GM19468 (cell line): ENCODE measurements around the gene SPTLC3.

Experiments used
- ATAC-seq: cut with Tn5 transposase; IDR thresholded peaks from one replicate; pipeline ENCODE4 v1.9.1; 2021; ENCODE audit warnings: mild to moderate bottlenecking, moderate library complexity, moderate number of reproducible peaks; ENCODE audit not compliant: unreplicated experiment; ENCODE audit errors: extremely low read depth

SPTLC3 gene

DNA sequence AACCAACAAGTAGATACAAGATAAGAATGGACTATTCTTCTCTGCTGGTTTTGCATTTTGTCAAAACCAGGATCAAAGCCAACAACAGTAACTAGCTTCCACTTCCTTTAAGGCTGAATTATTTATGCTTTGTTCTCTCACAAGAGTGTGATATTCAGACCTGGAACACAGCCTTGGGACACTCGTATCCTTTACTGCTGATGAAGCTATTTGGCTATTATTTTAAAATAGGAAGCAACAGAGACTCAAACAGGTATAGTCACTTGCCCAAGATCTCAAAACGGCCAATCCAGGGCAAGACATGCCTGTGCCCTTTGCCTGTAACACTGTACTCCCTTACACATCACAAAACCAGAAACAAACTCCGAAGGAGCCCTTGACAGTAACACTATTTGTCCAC lies 19.9 kb downstream of the SPTLC3 start:
- ATAC-seq, result no peak

DNA sequence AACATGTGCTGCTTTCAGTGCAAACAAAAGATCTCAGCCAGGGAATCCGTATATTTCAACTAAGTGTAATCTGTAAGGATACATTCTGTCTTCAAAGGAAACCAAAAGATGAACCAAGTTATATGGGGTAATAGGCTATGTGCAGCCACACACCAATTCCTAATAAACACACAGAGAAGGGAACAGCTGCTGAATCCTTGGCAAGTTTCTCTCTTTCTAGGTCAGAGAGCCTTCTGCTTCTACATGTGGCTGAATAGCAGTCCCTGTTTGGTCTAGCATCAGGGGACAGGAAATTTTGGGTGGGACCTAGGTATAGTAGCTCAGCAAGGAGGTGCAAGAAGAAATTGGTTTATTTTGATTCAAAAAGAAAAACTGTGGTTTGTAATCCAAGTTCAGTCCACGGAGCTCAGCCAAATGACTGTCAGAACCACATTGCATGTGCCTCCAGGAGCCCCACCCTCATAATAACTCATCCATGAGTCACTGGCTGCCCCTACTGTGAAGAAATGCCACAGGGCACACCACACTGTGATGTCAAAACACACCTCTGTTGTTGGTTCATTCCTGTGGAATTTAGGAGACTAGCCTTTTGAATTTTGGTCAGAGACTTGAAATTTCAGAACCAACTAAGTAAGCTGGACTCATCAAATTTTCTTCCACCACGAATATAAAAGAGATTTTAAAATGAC lies 21.1 kb downstream of the SPTLC3 start:
- ATAC-seq, result no peak

DNA sequence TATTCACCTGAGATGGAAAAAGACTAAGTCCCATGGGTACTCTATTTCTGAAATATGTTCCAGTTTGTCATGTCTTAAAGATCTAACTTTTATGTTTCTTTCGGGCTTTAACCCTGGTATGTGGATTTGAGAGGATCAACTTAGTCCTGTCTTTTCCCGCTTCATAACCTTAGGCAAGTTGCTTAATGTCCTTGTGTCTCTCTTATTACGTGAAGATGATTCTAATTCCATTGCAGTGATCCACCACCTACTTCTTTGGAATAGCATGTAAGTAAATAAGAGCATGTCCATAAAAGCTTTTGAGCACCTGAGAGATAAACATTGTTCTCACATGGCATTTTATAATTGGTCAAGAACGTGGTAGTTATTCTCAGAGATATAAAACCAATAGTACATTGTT lies 23.0 kb downstream of the SPTLC3 start:
- no peak for ATAC-seq

DNA sequence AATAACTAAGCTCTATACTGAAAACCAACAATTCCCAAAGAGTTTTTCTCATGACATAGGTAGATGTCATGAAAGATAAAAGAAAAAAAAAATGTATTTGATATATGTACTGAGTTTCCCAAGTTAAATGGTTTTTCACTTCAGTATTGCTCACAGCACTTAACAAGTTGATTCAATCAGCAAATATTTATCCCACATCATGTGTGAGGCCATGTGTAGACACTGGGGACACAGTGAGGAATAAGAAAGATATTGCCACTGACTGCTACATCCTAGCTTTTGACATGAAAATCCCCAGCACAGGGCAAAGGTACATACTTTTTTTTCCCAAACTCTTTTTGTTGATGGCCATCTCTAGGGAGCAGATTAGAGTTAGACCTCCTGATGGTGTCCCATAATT lies 25.3 kb downstream of the SPTLC3 start:
- ATAC-seq, result no peak

DNA sequence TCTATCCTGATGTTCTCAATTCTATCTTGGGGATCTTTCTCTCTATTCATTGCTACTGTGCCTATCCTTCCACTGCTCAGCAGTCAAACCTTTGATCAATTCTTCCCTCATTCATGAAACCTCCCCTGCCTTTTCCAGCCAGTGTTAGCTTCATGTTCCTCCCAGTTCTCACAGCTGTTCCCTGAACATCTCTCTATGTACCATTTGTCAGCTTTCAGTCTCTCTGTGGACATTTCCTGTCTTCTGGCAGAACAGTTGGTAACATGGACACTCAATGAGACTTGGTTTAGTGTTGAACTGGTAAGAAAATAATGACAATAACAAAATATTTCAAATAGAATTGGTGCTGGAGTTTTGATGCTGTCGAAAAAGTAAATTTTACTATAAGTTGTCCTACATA lies 26.2 kb downstream of the SPTLC3 start:
- no peak for ATAC-seq

DNA sequence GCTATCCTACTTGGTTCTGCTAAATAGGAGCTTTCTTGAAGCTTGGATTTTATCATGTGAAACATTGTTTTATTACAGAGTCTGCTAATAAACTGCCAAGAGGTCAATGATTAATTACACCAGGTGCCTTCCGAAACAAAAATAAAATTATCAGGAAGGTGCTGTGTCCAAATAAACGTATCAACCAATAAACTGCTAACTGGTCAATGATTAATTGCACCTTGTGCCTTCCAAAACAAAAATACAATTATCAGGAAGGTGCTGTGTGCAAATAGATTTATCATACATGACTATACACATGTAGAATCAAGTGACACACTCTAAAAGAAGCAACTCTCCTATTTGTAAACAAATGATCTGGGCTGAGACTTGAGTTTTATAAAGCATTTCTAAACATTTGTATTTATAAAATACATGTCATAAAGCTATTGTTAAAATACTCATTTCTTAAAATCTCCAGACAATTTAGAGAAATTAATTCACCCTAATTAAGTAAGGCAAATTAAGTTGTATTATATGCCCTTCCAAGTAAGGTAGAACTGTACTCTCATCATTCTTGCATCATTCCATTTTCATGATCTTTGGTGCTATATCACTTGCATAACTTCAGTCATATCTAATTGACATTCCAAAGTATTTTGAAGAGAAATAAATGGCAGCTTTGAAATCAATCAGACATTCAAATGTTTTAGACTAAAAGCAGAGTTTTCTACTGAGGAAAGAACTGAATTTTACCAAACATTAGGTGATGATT lies 26.8 kb downstream of the SPTLC3 start:
- no peak for ATAC-seq

DNA sequence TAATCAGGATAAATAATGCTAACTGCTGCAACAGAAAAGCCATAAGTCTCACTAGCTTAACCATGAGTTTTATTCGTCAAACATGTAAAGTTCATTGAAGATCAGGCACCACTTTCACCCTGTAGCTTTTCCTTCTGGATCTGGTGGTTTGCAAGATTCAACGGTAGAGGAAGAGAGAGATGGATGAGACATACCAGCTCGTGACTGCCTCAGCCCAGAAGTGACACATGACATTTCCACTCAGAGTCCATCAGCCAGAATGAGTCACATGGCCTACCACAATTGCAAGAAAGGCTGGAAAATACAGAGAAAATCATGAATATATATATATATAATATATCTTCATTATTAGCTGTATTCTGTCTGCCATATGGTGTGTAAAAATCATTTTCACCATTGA lies 29.0 kb downstream of the SPTLC3 start:
- no peak for ATAC-seq

DNA sequence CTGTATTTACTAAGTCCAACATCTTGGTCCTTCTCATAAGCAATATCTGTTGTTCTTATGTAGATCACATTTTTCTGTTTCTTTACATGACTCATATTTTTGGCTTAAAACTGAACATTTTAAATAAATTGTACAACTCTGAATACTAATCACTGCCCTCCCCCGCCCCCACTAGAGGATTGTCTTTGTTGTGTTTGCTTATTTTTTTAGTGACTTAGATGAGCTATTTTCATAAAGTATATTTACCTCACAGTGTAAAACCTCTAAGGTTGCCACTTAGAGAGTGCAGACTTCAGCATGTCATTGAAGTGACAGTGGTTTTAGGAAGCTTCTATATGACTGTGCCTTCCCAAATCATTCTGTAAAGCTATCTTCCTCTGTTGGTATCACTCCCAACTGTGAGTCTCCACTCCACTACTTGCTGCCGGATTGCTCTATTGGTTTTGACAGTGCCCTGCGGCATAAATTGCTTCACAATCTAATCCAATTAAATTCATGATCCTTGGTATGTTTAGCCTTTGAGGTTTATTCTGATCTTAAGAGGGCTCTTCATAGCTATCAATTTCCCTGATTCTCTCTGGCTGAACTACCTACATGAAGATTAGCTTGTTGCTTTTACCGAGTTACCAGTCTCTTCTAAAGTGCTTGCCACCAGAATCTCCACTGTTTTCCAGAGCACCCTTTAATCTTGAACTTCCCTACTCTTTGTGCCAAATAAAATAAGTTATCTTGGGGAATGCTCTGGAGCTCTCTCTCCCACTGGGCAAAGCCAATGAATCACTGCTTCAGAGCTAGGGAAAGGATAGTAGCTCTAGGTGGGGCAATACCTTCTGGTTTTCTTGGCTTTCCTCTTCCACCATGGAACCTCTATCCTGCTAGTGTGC lies 33.0 kb downstream of the SPTLC3 start:
- no peak for ATAC-seq

DNA sequence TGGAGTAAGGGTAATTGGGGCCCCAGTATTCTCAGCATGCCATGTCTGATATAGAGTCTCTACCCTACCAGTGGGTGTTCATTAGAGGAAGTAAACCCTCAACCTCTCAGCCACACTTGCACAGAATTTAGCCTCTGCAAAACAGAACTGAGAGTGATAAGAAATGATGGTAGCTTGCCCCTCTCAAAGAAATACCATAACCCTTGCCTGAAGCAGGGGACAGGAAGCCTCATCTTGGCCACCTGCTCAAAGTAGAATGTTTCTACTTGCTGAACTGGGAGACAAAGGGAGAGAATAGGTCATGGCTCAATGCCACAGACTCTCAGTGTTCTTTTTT lies 33.7 kb downstream of the SPTLC3 start:
- ATAC-seq, result no peak

DNA sequence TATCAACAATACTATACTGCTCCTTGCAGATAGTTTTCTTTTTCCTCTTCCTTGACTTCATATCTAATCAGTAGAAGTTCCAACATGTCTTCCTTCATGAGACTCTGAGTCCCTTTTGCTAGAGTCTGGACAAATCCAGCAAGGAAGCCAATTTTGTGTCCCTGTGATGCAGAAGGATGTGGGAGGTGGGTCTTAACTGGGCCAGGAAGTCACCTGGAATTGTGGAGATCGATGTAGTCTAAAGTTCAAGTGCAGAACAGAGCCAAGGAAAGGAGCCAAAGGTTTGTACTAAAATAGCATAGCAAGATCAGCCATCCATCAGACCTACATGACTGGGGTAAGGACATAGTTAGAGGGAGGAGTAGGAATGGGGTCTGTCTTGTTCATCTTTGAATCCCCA lies 37.6 kb downstream of the SPTLC3 start:
- no peak for ATAC-seq

DNA sequence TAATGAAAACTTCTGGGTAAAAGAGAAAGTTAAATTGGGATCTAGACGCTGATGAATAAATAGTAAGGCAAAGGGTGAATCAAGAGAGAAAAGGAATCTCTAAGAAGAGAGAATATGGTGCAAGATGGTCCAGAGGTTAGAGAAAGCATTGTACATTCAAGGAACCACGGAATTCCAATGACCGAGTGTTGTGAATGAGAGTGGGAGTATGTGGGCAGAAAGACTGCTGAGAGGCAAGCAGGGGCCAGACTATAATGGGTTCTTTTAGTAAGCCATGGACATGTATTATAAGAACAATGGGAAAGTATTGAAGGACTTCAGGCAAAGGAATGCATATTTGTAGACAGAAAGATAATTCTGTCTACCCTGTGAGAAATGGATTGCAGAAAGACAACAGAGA lies 45.2 kb downstream of the SPTLC3 start:
- no peak for ATAC-seq

DNA sequence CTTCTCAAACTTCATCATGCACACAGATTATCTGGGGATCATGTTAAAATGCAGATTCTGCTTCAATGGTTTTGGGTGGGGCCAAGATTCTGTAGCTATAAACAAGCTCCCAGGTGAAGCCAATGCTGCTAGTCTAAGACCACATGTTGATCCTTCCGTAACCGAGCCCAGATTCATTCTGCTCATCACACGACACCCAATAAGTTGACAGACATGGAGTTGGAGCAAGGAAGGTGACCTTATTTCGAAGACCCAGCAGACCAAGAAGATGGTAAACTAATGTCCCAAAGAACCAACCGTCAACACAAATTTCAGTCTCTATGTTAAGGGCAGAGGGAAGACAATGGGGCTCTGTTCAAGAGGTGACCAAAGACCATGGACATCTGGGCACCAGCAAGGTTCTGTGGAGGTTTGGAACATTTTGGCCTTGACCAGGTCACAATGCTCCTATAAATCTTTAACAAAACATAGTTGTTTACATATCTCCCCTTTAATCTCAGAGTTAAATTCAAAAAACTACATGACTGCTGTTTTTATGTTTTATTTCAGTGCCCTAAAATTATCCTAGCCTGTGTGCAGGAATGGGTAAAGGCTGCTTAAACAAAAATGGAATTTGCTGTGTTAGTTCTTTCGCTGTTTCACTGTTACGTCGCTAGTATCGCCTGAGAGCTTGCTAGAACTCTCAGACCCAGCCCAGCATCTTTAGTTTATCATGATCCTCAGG lies 50.1 kb downstream of the SPTLC3 start:
- ATAC-seq, result no peak

DNA sequence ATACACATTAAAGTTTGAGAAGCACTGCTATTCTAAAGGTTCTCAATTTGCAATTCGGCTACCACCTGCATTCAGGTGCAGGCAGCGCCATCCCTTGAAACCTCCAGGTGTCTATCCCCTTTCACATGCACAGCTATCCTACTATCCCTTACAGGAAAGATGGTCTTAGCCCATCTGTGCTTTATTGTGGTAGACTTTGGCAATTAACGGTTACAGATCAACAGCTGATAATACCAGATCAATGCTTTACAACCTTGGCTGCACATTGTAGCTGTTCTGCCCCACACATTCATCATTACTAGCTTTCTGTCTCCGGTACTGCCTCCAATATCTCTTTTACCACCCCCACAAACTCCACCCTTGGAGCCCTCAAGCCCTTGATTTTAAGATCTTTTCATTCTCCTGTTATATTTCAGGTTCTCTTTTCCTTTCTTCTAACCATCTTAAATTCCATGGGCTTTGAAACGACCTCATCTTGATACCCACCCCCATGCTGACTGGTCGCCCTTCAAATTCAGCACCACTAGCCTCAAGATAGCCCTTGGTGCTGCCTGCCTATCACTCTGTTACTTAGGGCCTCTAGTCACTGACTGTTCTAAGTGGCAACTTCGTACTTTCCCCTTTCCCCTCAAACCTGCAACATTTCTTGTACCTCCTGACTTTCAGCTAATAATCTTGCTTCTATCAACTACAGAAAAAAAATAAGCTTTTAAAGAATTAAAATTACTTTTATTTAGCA lies 50.8 kb downstream of the SPTLC3 start:
- no peak for ATAC-seq

DNA sequence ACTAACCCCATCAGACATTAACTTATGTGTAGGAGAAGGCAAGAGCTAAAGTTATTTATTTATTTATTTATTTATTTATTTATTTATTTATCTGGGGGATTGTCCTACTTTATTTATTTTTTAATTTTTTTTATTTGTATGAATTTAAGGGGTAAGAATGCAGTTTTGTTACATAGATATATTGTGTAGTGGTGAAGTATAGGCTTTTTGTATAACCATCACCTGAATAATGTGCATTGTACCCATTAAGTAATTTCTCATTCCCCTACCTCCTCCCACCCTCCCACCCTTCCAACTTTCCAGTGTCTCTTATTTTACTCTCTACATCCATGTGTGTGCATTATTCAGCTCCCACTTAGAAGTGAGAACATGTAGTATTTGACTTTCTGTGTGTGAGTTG lies 51.6 kb downstream of the SPTLC3 start:
- ATAC-seq, result no peak

DNA sequence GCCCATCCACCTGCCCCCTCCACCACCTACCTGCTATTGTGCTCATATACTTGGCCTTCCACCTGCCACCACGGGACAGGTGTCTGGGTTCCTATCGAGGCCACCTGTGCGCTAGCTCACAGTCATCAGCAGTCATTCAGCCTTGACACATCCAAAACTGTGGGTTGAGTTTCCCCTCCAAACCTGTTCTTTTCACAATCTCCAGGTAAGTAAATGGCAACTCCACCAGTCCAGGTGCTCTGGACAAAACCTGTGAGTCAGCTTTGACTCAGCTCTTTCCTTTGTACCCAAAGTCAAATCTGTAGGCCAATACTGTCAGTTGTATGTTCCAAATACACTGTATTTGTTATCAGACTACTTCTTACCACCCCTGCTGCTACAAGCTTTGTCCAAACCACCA lies 52.6 kb downstream of the SPTLC3 start:
- ATAC-seq, result no peak

DNA sequence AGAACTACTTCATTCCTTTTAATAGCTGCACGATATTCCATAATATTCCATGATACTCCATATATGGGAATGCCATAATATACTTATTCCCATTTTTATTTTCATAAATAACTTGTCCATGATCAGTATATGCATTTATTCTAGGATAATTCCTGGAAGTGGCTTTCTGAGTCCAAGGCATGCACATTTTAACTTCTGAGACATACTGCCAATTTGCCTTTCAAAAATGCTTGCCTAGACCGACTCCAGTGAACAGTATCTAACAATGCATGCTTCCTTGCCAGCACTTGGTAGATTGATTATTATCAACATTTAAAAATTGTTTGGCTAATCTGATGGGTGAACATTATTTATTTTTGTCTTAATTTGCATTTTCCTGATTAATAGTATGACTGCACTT lies 54.0 kb downstream of the SPTLC3 start:
- ATAC-seq, result no peak

DNA sequence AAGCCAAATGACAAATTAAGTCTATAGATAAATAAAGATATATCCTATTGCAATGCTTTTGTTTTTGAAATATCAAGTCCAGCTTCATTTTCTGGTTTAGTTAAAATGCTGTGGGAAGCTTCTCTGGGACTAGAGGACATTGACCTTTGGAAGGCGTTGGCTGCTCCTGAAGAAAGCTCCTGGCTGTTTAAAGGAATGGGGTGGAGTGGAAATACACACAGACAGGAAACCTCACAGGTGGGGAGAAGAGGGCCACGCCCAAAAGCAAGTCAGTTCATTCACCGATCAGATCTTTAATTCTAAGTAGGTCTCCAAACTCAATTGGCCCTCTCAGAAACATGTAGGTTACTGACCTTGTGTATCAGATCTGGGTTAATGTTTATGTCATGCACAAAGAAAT lies 59.6 kb downstream of the SPTLC3 start:
- ATAC-seq, result no peak

DNA sequence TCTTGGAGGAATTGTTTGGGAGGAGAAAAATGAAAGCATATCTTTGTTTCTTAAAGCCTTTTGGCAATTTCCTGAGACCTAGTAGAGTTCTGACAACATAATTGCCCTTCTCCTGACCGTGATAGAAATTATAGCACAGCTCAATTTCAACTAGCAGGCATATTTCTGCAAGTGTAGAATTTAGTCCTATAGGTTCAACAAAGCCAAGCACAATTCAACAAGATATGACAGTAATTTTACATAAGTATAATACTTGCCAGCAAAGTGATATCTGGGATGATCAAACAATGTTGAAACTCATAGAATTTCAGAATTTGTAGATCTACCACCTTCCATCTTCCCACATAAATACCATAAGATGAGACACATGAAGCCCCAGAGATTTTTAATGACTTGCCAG lies 73.1 kb downstream of the SPTLC3 start:
- no peak for ATAC-seq

DNA sequence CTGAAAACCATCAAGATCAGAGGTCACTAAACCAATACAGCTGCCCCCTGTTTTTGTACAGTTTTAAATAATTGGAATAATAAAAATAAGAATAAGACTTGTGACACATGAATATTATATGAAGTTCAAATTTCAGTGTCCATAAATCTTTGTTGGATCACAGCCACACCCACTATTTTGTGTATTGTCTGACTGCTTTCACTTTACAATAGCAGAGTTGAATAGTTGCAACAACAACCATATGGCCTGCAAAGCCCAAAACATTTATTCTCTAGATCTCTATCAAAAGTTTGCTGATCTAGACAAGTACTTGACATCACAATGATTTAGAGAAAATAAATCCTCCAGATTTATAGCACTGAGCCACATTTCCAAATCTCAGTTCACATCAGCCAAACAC lies 73.6 kb downstream of the SPTLC3 start:
- no peak for ATAC-seq

DNA sequence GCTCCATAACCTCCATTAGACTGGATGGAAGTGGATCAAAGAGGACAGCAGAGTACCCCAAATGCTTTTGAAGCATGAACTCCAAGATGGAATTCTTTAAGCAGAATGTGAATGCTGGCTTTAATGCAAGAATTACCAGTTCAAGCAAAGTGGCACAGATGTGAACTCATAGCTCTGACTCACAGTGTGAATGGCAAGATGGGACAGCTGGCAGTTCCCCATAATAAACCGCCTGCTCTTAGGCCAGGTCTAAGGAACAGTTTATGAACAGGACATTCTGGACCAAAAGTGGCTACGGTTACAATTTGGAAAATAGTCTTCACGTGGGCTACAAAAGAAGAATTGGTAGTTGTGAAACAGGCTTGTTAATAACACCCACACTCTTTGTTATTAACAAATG lies 76.5 kb downstream of the SPTLC3 start:
- no peak for ATAC-seq
